ENCODE data around the gene URB2.
"Not testable (repeated sequence)": the region's sequence is repeated elsewhere in the genome, so short reads cannot be mapped to it uniquely, and the experiment has no call there.

Gene URB2

DNA sequence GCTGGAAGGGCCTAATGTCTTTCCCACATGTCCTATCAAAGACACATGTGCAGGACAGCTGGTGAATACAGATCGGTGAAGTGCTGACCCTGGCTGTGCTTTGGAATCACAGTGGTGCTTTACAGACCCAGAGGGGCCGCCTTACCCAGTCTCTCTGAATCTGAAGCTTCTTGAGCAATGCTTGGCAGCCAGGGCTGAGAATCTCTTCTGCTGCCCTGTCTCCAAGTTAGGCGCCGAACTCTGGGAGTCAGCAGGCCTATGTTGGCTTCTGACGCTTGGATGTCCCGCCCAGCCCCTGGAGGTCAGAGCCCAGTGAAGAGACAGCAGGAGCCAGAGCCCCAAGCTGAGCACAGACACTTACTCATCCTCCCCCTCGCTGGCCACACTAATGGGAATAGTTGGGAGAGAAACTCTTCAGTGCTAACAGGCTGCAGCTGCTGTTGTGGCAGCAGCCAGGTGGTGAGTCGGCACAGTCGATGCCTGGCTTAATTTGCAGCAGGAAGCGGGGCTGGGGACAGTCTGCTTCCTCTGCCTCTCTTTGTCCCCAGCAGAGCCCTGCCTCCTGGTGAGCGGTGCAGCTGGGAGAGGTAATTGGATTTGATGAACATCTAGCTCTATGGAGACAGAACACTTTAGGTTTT, 68.1 kb downstream of the URB2 start:
- peak; percentile 81 for DNase-seq (ENCODE audit: extremely low read depth, low read depth)
- TF ChIP-seq, protein P1, sequence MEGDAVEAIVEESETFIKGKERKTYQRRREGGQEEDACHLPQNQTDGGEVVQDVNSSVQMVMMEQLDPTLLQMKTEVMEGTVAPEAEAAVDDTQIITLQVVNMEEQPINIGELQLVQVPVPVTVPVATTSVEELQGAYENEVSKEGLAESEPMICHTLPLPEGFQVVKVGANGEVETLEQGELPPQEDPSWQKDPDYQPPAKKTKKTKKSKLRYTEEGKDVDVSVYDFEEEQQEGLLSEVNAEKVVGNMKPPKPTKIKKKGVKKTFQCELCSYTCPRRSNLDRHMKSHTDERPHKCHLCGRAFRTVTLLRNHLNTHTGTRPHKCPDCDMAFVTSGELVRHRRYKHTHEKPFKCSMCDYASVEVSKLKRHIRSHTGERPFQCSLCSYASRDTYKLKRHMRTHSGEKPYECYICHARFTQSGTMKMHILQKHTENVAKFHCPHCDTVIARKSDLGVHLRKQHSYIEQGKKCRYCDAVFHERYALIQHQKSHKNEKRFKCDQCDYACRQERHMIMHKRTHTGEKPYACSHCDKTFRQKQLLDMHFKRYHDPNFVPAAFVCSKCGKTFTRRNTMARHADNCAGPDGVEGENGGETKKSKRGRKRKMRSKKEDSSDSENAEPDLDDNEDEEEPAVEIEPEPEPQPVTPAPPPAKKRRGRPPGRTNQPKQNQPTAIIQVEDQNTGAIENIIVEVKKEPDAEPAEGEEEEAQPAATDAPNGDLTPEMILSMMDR (IDR thresholded peaks at IDR 0.05; ENCODE audit: low read depth, low read length, missing control alignments): no peak
- H3K4me3 ChIP-seq (replicated peaks; ENCODE audit: low read depth, low read length): no peak overlapping the region

DNA sequence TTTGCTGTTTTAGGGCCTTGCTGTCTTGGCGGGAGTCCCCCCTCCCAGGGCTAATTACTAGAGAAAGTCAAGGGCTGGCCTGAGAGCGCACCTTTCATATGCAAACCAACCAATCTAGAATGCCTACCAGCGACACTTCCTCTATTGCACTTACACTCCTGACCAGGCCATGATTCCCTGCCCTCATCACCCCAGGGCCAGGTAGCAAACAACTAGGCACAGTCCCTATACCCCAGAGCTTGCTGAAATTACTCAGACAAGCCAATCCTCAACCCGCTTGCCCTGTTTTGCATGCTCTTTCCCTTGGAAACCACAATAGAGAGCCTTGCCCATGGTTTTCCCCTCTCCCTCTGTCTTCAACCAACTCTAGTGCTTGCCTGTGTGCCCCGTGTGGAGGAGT, 70.3 kb downstream of the URB2 start:
- DNase-seq (ENCODE audit: extremely low read depth, low read depth): no peak
- TF ChIP-seq, protein P1 (IDR thresholded peaks at IDR 0.05; ENCODE audit: low read depth, low read length, missing control alignments): no peak
- H3K4me3 ChIP-seq (replicated peaks; ENCODE audit: low read depth, low read length): no peak overlapping the region

- TF ChIP-seq, protein P1 (IDR thresholded peaks at IDR 0.05; ENCODE audit: low read depth, low read length, missing control alignments): no peak
- DNase-seq (ENCODE audit: extremely low read depth, low read depth): no peak
These were observed 73.7 kb downstream of the URB2 start for GRCh38 chr1:229699613-229700267.

DNA sequence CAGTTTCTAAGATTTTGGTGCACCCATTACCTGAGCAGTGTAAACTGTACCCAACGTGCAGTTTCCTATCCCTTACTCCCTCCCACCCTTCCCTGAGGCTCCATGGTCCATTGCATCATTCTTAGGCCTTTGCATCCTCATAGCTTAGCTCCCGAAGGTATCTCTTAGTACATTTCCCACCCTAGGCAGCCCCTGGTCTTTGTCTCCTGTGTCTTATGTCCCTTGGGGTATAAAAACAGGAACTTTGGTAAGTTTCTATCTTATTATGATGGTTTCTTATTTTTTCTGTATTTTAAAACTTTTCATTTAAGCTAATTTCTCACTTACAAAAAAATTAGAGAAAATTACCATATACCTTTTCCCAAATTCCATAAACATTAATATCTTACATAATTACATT, 78.1 kb downstream of the URB2 start:
- no peak for DNase-seq (ENCODE audit: extremely low read depth, low read depth)
- no peak overlapping the region for H3K4me3 ChIP-seq (replicated peaks; ENCODE audit: low read depth, low read length)
- TF ChIP-seq, protein P1 (IDR thresholded peaks at IDR 0.05; ENCODE audit: low read depth, low read length, missing control alignments): no peak

More at GRCh38 chr1:229699613-229700267, 73.7 kb downstream of the URB2 start:
- H3K4me3 ChIP-seq (replicated peaks; ENCODE audit: low read depth, low read length): no peak overlapping the region

DNA sequence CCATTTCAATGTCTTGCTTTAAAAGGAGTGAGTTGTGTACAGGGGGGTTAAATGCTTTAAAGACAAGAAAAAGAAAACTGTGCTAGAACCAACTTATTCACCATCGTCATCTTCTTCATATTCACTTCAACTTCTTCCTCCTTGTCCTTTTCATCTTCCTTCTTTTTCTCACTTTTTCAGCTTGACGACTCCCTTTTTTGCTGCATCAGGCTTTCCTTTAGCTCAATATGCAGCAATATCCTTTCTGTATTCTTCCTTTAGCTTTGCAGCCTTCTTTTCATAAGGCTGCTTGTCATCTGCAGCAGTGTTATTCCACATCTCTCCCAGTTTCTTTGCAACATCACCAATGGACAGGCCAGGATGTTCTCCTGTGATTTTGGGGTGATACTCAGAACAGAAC, 79.1 kb downstream of the URB2 start:
- H3K4me3 ChIP-seq (replicated peaks; ENCODE audit: low read depth, low read length); DNase-seq (ENCODE audit: extremely low read depth, low read depth): not testable (repeated sequence)

- not testable (repeated sequence) for DNase-seq (ENCODE audit: extremely low read depth, low read depth); H3K4me3 ChIP-seq (replicated peaks; ENCODE audit: low read depth, low read length)
These were observed 81.1 kb downstream of the URB2 start for GRCh38 chr1:229707127-229707526.

DNA sequence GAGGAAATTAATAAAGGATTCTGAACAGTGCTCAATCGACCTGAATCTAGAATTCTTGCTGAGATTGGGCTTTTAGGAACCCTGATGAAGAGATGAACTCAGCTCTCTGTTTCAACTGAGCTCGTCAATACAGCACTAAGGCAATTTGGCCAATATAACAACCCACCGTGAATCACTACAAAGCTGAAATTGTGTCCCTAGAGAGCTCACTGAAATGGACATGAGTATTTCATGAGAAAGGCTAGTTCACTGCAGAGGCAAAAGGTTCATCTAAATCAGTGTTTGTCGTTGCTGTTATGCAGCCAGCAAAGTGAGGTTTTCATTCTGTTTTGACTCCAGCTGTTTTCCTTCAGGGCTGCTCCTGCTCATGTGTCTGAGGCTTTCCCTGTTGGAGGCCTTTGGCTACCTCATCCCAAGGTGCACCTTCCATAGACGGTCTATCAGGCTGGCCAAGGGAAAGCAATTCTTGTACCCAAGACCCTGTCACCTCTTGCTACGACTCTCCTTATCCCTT, 83.5 kb downstream of the URB2 start:
- TF ChIP-seq, protein P1 (IDR thresholded peaks at IDR 0.05; ENCODE audit: low read depth, low read length, missing control alignments): no peak
- H3K4me3 ChIP-seq (replicated peaks; ENCODE audit: low read depth, low read length): no peak overlapping the region
- DNase-seq (ENCODE audit: extremely low read depth, low read depth): no peak
